ENCODE results near the gene SERPINB3. TPM values are rescaled to one million over a fixed set of nuclear protein-coding genes. Genes with fewer than 3 reads are reported as not detected.

SERPINB3 gene
- total RNA-seq, 2 donors from 2014 or later, result not detected

GRCh38 chr18:63683890-63684289 lies 22.2 kb upstream of the SERPINB3 start:
- H3K4me1 ChIP-seq (ENCODE audit: control insufficient read depth in 1 of 2, low read depth in 2 of 2), result no peaks in the 10 kb centered on the region
- H3K9me3 ChIP-seq, result no peaks in the 10 kb centered on the region
- H3K27ac ChIP-seq, result no peak overlapping the region
- no peak for DNase-seq (ENCODE audit: low spot score)
- no peaks in the 10 kb centered on the region for H3K36me3 ChIP-seq
- H3K4me3 ChIP-seq, result no peak overlapping the region
- no peak for TF ChIP-seq CTCF (IDR thresholded peaks at IDR 0.05)
- H3K27me3 ChIP-seq (replicated peaks; ENCODE audit: insufficient read depth), result no peaks in the 10 kb centered on the region
- ATAC-seq (ENCODE audit: insufficient number of reproducible peaks, low FRiP score, low read depth), result no peak

GRCh38 chr18:63683152-63683551 lies 21.5 kb upstream of the SERPINB3 start:
- H3K4me1 ChIP-seq (ENCODE audit: control insufficient read depth in 1 of 2, low read depth in 2 of 2), result no peaks in the 10 kb centered on the region
- no peak for TF ChIP-seq CTCF (IDR thresholded peaks at IDR 0.05)
- no peak for DNase-seq (ENCODE audit: low spot score)
- ATAC-seq (ENCODE audit: insufficient number of reproducible peaks, low FRiP score, low read depth), result no peak
- H3K36me3 ChIP-seq, result no peaks in the 10 kb centered on the region
- H3K9me3 ChIP-seq, result no peaks in the 10 kb centered on the region
- H3K27ac ChIP-seq, result no peak overlapping the region
- no peak overlapping the region for H3K4me3 ChIP-seq
- no peaks in the 10 kb centered on the region for H3K27me3 ChIP-seq (replicated peaks; ENCODE audit: insufficient read depth)

- ATAC-seq (ENCODE audit: insufficient number of reproducible peaks, low FRiP score, low read depth) (no peak), DNase-seq (ENCODE audit: low spot score) (no peak)
- no peak overlapping the region for H3K27ac ChIP-seq
- no peaks in the 10 kb centered on the region for H3K9me3 ChIP-seq
- H3K4me3 ChIP-seq, result no peak overlapping the region
- no peak for TF ChIP-seq CTCF (IDR thresholded peaks at IDR 0.05)
- H3K27me3 ChIP-seq (replicated peaks; ENCODE audit: insufficient read depth), result no peaks in the 10 kb centered on the region
- no peaks in the 10 kb centered on the region for H3K36me3 ChIP-seq
- H3K4me1 ChIP-seq (ENCODE audit: control insufficient read depth in 1 of 2, low read depth in 2 of 2), result no peaks in the 10 kb centered on the region
Measured at GRCh38 chr18:63681449-63682340, 20.0 kb upstream of the SERPINB3 start.

GRCh38 chr18:63679820-63680606 lies 18.3 kb upstream of the SERPINB3 start:
- TF ChIP-seq CTCF (IDR thresholded peaks at IDR 0.05), result no peak
- Histone ChIP-seq H3K36me3 (no peaks in the 10 kb centered on the region), H3K27ac (no peak overlapping the region), H3K4me1 (ENCODE audit: control insufficient read depth in 1 of 2, low read depth in 2 of 2) (no peaks in the 10 kb centered on the region), H3K4me3 (no peak overlapping the region), H3K27me3 (replicated peaks; ENCODE audit: insufficient read depth) (no peaks in the 10 kb centered on the region), H3K9me3 (no peaks in the 10 kb centered on the region)
- ATAC-seq (ENCODE audit: insufficient number of reproducible peaks, low FRiP score, low read depth), result no peak
- DNase-seq (ENCODE audit: low spot score), result no peak

- Histone ChIP-seq H3K36me3 (no peaks in the 10 kb centered on the region), H3K9me3 (no peaks in the 10 kb centered on the region), H3K27me3 (replicated peaks; ENCODE audit: insufficient read depth) (no peaks in the 10 kb centered on the region), H3K4me3 (no peak overlapping the region), H3K27ac (no peak overlapping the region), H3K4me1 (ENCODE audit: control insufficient read depth in 1 of 2, low read depth in 2 of 2) (no peaks in the 10 kb centered on the region)
- DNase-seq (ENCODE audit: low spot score), result no peak
- ATAC-seq (ENCODE audit: insufficient number of reproducible peaks, low FRiP score, low read depth), result no peak
- TF ChIP-seq CTCF (IDR thresholded peaks at IDR 0.05), result no peak
Measured at GRCh38 chr18:63677500-63678225, 16.0 kb upstream of the SERPINB3 start.

Data from thoracic aorta (tissue), 2 donors.